Erythroblast (primary cell): ENCODE measurements around the gene CDH24.

Experiments
- DNase-seq, 2 experiments: peaks; one replicate each; lab custom pipeline; 2025; lab: John Stamatoyannopoulos, UW
- GATA1 ChIP-seq: IDR thresholded peaks from 2 replicates; pipeline ENCODE4 v1.6.1; 2011; ENCODE audit warnings: low read depth, mild to moderate bottlenecking, control low read depth, low read length, moderate library complexity
- POLR2A ChIP-seq: IDR thresholded peaks from 2 replicates; pipeline ENCODE4 v1.6.1; 2011; ENCODE audit warnings: mild to moderate bottlenecking, low read length

CDH24 gene

DNA sequence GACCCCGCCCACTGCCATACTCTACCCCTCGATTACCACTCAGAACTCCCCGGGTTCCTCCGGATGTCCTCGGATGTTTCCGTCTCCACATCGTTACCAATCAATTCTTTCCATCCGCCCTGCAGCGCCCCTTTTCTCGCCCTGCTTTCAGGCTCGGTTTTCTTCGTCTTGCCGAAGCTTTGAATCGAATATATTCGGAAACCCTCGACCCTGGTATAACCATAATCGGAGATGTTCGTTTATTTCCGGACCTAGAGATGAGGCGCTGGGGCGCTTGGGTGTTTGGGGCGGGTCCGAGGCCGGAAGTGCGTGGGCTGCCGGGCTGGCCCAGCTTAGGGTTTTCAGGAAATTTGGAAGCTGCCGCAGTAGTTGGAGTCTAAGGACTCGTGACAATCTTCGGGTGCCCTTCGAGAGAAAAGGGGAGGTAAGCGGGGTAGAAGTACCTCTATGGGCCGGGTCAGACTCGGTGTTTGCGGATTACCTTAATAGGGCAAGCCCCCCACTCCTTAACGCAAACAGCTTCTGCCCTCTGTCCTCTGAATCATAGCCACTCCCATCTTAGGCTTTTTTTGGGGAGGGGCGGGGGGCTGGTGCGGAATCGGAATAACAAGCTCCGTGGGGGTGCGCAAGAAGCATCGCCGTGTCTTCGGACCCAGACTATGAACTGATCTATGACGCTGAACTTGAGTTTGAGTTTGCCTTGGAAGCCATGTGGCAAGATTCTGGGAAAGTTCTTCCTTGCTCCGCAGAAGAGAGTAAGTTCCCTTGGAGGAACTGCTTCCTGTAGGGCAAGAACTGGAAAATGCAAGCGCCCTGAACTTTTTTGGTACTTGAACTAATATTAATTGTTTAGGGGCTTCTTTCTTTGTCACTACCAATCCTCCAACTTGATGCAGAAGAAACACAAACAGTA is 38.1 kb upstream of the CDH24 start, which contains the start of gene C14orf119:
Gene C14orf119, plus strand, starts transcription at position 310 of the 913 bp plus-strand sequence. CDS start 2,154 bp downstream, outside the sequence.
- peak; percentile 74 for TF ChIP-seq POLR2A
- no peak for TF ChIP-seq GATA1
- no peak for DNase-seq

- no peak for TF ChIP-seq GATA1
- TF ChIP-seq POLR2A, result peak; percentile 91
- DNase-seq, result no peak
These were observed 37.4 kb upstream of the CDH24 start, which contains the start of gene ACIN1 for GRCh38 chr14:23094666-23095195. ACIN1 (minus strand) TSS chr14:23095136; CDS start chr14:23095112, 24 bp downstream.

GRCh38 chr14:23093991-23094665 is 36.8 kb upstream of the CDH24 start:
- TF ChIP-seq GATA1 (no peak), POLR2A (no peak)
- no peak for DNase-seq

DNA sequence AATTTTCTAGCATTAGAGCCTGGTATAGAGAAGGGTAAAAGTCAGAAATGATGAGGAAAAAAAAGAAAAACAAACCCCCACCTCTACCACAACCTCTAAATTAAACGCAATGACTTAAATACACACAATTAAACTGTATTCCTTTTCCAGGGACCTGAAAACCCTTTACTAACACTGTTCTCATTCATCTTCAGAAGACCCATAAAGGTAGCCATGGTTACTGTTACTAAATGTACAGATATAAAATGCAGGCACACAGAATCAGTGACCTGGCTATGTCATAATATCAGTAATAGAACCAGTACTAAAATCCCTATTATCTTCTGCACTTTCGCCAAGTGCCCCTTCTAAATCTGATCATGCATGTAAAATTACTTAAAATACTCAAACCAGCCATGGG is 36.2 kb upstream of the CDH24 start:
- TF ChIP-seq GATA1, result no peak
- TF ChIP-seq POLR2A, result no peak
- DNase-seq, result no peak

DNA sequence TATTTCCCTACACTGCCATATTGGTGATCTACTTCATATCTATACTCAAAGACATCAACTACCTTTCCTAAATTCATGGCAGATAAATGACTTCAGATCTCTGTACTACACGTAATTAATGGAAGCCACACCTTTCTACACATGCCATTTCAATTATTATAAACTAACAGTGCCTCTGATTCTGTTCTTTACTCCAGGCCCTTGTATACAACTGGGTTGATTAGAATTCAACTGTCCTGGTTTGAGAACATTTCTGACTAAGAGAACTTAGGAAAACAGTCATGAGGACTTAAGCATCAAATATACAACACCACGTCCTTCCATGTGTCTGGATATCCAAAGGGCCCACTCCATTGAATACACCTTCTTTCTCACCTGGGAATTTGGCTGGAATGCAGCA is 35.8 kb upstream of the CDH24 start:
- DNase-seq, result no peak
- no peak for TF ChIP-seq POLR2A
- TF ChIP-seq GATA1, result no peak

DNA sequence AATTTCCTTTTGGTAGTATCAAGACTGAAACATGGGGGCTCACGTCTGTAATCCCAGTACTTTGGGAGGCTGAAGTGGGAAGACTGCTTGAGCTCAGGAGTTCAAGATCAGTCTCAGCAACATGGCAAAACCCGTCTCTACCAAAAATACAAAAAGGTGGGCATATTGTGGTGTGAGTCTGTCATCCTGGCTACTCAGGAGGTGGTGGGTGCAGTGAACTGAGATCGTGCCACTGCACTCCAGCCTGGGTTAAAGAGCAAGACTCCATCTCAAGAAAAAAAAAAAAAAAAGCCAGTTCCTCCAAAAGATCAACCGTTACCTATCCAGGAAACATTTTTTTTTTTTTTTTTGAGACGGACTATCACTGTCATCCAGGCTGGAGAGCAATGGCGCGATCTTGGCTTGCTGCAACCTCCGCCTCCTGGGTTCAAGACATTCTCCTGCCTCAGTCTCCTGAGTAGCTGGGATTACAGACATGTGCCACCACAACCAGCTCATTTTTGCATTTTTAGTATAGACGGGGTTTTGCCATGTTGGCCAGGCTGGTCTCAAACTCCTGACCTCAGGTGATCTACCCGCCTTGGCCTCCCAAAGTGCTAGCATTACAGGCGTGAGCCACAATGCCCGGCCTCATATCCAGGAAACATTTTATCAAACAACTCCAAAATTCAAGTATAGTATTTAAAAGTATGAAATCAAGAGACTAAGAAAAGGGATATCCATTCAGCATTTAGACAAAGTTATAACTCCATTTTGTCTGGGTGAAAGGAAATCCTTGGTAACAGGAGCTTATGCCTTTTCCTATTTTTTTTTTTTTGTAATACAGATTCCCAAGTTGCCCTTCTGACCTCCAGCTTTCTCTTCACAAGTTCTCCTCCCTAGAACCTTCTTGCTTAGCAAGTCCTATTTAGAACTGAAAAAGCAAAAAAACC is 34.2 kb upstream of the CDH24 start:
- TF ChIP-seq POLR2A (no peak), GATA1 (no peak)
- DNase-seq, result no peak

GRCh38 chr14:23090254-23090636 is 32.9 kb upstream of the CDH24 start:
- TF ChIP-seq GATA1 (no peak), POLR2A (no peak)
- no peak for DNase-seq

DNA sequence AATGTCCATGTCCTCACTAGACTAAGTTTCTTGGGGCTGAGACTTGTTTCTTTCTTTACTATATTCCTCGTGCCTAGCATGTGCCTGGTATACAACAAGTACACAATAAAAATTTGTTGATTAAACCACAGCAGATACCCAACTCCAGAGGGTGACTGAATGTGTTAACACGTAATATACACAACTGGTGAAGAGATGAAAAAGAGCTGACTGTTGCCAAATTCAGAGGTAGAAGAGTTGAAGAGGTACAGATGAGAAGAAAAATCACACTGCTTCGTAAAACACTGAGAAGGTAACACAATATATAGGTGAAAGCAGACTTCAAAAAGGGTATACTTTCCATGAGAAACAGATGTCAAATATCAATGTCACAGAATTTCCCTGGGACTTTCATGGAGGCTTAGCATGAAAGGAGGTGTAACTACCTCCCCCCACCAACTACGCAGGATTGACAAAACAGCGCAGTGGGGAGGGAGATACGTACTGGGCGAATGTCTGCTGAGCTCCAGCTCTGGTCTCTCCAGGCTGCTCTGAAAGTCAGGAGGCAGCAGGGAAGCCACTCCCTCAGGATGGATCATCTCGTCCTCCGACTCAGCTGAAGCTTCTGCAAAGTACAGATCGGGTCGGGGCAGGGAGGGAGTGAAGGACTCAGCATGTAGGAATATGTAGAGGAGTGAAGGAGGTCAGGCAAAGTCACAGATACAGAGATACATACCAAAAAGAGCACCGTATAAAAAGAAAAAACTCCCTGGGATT is 32.4 kb upstream of the CDH24 start:
- no peak for DNase-seq
- no peak for TF ChIP-seq GATA1
- no peak for TF ChIP-seq POLR2A

DNA sequence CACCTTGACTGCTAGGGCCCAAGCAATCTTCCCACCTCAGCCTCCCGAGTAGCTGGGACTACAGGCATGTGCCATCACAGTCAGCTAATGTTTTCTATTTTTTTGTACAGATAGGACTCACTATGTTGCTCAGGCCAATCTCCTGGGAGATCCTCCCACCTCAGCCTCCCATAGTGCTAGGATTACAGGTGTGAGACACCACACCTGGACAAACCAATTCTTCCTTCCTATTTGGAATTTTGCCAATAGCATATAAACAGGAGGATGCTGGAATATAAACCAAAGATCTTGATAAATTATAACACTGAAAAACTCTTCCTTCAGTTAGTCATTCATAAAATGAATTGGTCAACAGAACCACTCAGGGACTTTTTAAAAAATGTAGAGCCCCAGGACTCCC is 29.2 kb upstream of the CDH24 start:
- no peak for DNase-seq
- TF ChIP-seq GATA1 (no peak), POLR2A (no peak)

DNA sequence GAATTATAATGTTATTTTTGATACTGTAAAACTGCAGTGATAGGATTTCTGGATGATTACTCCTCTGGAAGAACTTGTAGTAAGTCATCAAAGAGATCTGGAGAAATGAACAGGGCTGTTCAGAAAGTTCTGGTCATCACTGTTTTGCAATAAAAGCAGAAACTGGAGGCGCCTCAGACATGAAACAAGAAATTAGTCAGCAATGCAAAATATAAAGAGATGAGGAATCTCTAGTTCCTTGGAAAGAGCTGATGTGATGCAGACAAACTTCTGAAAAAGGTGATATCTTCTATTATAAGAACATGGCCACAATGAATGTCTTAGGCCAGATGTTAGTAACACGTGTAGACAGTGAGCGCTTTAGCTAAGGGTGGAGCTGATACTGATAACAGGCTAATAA is 28.1 kb upstream of the CDH24 start:
- TF ChIP-seq POLR2A (no peak), GATA1 (no peak)
- DNase-seq, result no peak

GRCh38 chr14:23080474-23080873 is 23.2 kb upstream of the CDH24 start:
- TF ChIP-seq POLR2A (no peak), GATA1 (no peak)
- no peak for DNase-seq

DNA sequence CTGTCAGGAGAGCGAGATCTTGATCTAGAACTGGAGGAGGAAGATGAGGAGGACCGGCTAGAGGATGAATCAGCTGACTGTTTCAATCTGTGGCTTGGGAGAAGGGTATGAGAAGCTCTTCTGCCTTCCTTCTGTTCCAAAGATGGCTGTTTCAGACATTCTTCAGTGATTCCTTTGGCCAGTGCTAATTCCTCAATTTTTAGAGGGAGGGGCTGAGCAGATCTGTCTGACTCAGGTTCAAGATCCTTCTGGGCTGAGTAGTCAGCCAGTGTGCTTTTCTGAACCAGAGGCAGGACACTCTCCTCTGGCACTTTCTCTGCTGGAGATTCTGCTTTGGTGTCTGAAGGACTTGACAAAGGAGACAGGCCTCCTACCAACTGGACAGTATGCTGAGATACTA is 22.4 kb upstream of the CDH24 start:
- no peak for TF ChIP-seq GATA1
- TF ChIP-seq POLR2A, result no peak
- no peak for DNase-seq

GRCh38 chr14:23078692-23079116 is 21.4 kb upstream of the CDH24 start:
- no peak for DNase-seq
- TF ChIP-seq GATA1 (no peak), POLR2A (no peak)
